HEK293T (cell line): ENCODE measurements around the gene OOSP1.

Source experiments
- CTCF ChIA-PET: fragments of 350-600 bp; formaldehyde crosslinking; extraction: SDS; loops from one replicate; lab custom pipeline; 2021; ENCODE audit warnings: antibody characterized with exemption, inconsistent platforms; lab: Yijun Ruan, JAX
- POLR2A ChIA-PET: fragments of 350-600 bp; formaldehyde crosslinking; extraction: SDS; loops from one replicate; lab custom pipeline; 2020; ENCODE audit warnings: antibody characterized with exemption, inconsistent platforms; lab: Yijun Ruan, JAX
- DNase-seq: peaks from one replicate; pipeline ENCODE4 v3.0.0; 2012; ENCODE audit warnings: mixed read lengths; ENCODE audit errors: extremely low spot score
- ARNT ChIP-seq: fragments of 450-650 bp; IDR thresholded peaks from 2 replicates; pipeline ENCODE4 v1.6.1; 2017; ENCODE audit warnings: mild to moderate bottlenecking
- BHLHE40 ChIP-seq: fragments of 450-650 bp; IDR thresholded peaks from 2 replicates; pipeline ENCODE4 v1.6.1; 2016; ENCODE audit warnings: mild to moderate bottlenecking, moderate library complexity, borderline replicate concordance
- CTBP1 ChIP-seq: fragments of 450-650 bp; IDR thresholded peaks from 2 replicates; pipeline ENCODE4 v1.6.1; 2016; ENCODE audit warnings: borderline replicate concordance
- ELF4 ChIP-seq: fragments of 450-650 bp; IDR thresholded peaks from 2 replicates; pipeline ENCODE4 v1.6.1; 2017; ENCODE audit warnings: antibody characterized with exemption
- FOXA1 ChIP-seq: fragments of 450-650 bp; IDR thresholded peaks from 2 replicates; pipeline ENCODE4 v1.6.1; 2016; ENCODE audit warnings: mild to moderate bottlenecking
- FOXK2 ChIP-seq: fragments of 450-650 bp; IDR thresholded peaks from 2 replicates; pipeline ENCODE4 v1.6.1; 2016; ENCODE audit warnings: mild to moderate bottlenecking
- FOXM1 ChIP-seq: fragments of 450-650 bp; IDR thresholded peaks from 2 replicates; pipeline ENCODE4 v1.6.1; 2017; ENCODE audit warnings: mild to moderate bottlenecking, borderline replicate concordance
- HDGF ChIP-seq: fragments of 450-650 bp; IDR thresholded peaks from 2 replicates; pipeline ENCODE4 v1.6.1; 2017; ENCODE audit warnings: antibody characterized with exemption, borderline replicate concordance
- L3MBTL2 ChIP-seq: fragments of 450-650 bp; conservative IDR thresholded peaks from 2 replicates; pipeline ENCODE4 v1.6.1; 2016; ENCODE audit warnings: mild to moderate bottlenecking
- LEF1 ChIP-seq: fragments of 450-650 bp; IDR thresholded peaks from 2 replicates; pipeline ENCODE4 v1.6.1; 2017; ENCODE audit warnings: mild to moderate bottlenecking, borderline replicate concordance
- NFRKB ChIP-seq: fragments of 450-650 bp; IDR thresholded peaks from 2 replicates; pipeline ENCODE4 v1.6.1; 2016; ENCODE audit warnings: mild to moderate bottlenecking, moderate library complexity
- PKNOX1 ChIP-seq: fragments of 450-650 bp; IDR thresholded peaks from 2 replicates; pipeline ENCODE4 v1.6.1; 2016
- SP1 ChIP-seq: fragments of 450-650 bp; IDR thresholded peaks from 2 replicates; pipeline ENCODE4 v1.6.1; 2017
- SUZ12 ChIP-seq: fragments of 450-650 bp; IDR thresholded peaks from 2 replicates; pipeline ENCODE4 v1.6.1; 2016; ENCODE audit warnings: mild to moderate bottlenecking
- TARDBP ChIP-seq: fragments of 450-650 bp; IDR thresholded peaks from 2 replicates; pipeline ENCODE4 v1.6.1; 2016
- ZNF384 ChIP-seq: fragments of 450-650 bp; IDR thresholded peaks from 2 replicates; pipeline ENCODE4 v1.6.1; 2016

OOSP1 gene

GRCh38 chr11:59983212-59983611 is 45.0 kb downstream of the OOSP1 start:
- ChIA-PET POLR2A (no interaction called here), CTCF (no interaction called here)
- TF ChIP-seq ZNF384 (no peak), NFRKB (no peak), CTBP1 (no peak), L3MBTL2 (no peak), FOXA1 (no peak), FOXK2 (no peak), FOXM1 (no peak), ARNT (no peak)
- no peak for DNase-seq

GRCh38 chr11:59984368-59984767 is 46.1 kb downstream of the OOSP1 start:
- ChIA-PET CTCF (no interaction called here), POLR2A (no interaction called here)
- no peak for TF ChIP-seq NFRKB
- no peak for TF ChIP-seq BHLHE40
- no peak for TF ChIP-seq TARDBP
- TF ChIP-seq CTBP1: no peak
- no peak for TF ChIP-seq SUZ12
- no peak for TF ChIP-seq FOXA1
- TF ChIP-seq HDGF: no peak
- TF ChIP-seq PKNOX1: no peak
- TF ChIP-seq SP1: no peak
- no peak for TF ChIP-seq ELF4
- no peak for TF ChIP-seq L3MBTL2
- TF ChIP-seq LEF1: no peak
- no peak for DNase-seq

GRCh38 chr11:59990421-59990820 is 52.2 kb downstream of the OOSP1 start:
- no peak for DNase-seq
- ChIA-PET POLR2A (no interaction called here), CTCF (no interaction called here)

GRCh38 chr11:59992425-59992824 is 54.2 kb downstream of the OOSP1 start:
- DNase-seq: no peak
- ChIA-PET CTCF (no interaction called here), POLR2A (no interaction called here)
- TF ChIP-seq BHLHE40 (no peak), ZNF384 (no peak), LEF1 (no peak), FOXM1 (no peak)

More at GRCh38 chr11:59990421-59990820, 52.2 kb downstream of the OOSP1 start:
- TF ChIP-seq ZNF384: no peak
- no peak for TF ChIP-seq HDGF
- TF ChIP-seq CTBP1: no peak
- TF ChIP-seq FOXA1: no peak
- TF ChIP-seq ARNT: no peak
- no peak for TF ChIP-seq ELF4
- no peak for TF ChIP-seq FOXM1
- no peak for TF ChIP-seq SUZ12
- TF ChIP-seq FOXK2: no peak
- TF ChIP-seq SP1: no peak
- TF ChIP-seq PKNOX1: no peak
- TF ChIP-seq L3MBTL2: no peak
- no peak for TF ChIP-seq NFRKB
- no peak for TF ChIP-seq TARDBP
- no peak for TF ChIP-seq LEF1
- no peak for TF ChIP-seq BHLHE40

DNA sequence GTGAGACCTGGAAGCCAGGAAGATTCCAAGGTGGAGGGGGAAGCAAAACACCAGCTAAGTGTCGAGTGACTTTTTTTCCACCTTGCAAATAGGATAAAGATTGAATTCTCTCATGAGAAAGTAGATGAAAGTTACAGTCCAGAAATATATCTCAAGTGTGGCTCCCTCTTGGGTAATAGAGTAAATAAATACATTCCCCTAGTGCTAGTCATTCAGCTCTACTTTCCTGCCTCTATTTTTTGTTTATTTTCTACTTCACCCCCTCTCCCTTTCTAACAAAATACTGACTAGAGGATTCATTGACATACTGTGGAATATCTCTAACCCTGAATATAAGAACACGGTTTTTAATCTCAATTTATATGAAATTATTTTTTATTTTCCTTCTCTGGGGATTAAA is 59.6 kb downstream of the OOSP1 start:
- CTCF ChIA-PET: no interaction called here
- no peak for DNase-seq
- POLR2A ChIA-PET: no interaction called here
- no peak for TF ChIP-seq LEF1
- TF ChIP-seq FOXM1: no peak
- TF ChIP-seq SP1: no peak
- no peak for TF ChIP-seq BHLHE40
- TF ChIP-seq HDGF: no peak
- TF ChIP-seq TARDBP: no peak
- TF ChIP-seq ARNT: no peak
- TF ChIP-seq NFRKB: no peak
- TF ChIP-seq ELF4: no peak
- no peak for TF ChIP-seq L3MBTL2
- TF ChIP-seq CTBP1: no peak
- no peak for TF ChIP-seq ZNF384

DNA sequence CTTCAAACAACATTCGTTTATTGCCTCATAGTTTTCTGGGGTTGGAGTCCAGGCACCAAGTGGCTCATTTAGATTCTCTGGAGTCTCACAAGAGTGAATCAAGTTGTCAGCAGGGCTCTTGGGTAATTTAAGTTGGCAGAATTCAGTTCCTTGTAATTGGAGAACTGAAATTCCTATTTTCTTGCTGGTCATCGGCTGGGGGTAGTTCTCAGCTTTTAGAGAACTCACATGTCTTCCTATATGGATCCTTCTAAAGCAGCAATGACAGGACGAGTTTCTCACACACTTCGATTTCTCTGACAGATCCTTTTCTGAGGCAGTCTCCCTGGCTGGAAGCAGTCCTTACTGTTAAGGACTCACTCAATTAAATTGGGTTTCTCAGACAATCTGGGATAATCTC is 61.5 kb downstream of the OOSP1 start:
- POLR2A ChIA-PET: no interaction called here
- no peak for DNase-seq
- CTCF ChIA-PET: no interaction called here
- no peak for TF ChIP-seq FOXA1
- TF ChIP-seq CTBP1: no peak
- TF ChIP-seq SUZ12: no peak
- TF ChIP-seq ARNT: no peak
- no peak for TF ChIP-seq TARDBP
- TF ChIP-seq NFRKB: no peak

- POLR2A ChIA-PET: no interaction called here
- DNase-seq: no peak
- CTCF ChIA-PET: no interaction called here
- TF ChIP-seq SP1 (no peak), ZNF384 (no peak), HDGF (no peak), TARDBP (no peak), FOXM1 (no peak), FOXK2 (no peak), PKNOX1 (no peak), ARNT (no peak), CTBP1 (no peak), L3MBTL2 (no peak), NFRKB (no peak), BHLHE40 (no peak), ELF4 (no peak), SUZ12 (no peak), LEF1 (no peak), FOXA1 (no peak)
Measured at GRCh38 chr11:60003729-60004128, 65.5 kb downstream of the OOSP1 start.
